NCI-H2196 (cell line): ENCODE measurements around the gene REN.

Experiments
- DNase-seq: peaks from one replicate; lab custom pipeline; 2025; ENCODE audit not compliant: unreplicated experiment; lab: John Stamatoyannopoulos, UW

REN gene

DNA sequence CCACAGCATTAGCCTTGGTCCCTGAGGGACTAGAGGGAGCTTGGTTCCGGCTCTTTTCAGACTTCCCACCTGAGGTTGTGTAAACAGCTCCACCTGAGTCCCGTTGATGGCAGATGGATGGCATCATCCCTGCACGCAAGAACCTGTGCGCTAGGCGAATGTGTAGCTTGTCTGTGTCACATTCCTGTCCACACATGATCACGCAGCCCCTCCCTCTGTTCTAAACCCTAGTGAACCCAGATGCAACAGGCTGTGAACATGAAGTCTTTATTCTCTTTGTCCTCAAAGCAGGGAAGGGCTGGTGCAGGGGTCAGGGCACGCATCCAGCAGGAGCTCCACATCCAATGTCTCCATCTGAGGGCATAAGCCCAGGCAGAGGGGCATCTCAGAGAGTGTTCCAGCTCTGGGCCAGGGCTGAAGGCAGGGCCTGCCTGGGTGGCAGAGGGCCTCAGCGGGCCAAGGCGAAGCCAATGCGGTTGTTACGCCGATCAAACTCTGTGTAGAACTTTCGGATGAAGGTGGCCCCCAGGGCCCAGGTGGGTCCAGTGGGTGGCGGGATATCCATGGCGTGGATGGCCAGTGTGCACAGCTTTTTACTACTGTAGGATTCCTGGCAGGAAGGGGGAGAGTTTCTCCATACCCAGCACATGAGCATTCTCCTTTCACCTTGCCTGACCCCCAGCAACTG is 11.4 kb downstream of the REN start:
- DNase-seq: no peak

DNA sequence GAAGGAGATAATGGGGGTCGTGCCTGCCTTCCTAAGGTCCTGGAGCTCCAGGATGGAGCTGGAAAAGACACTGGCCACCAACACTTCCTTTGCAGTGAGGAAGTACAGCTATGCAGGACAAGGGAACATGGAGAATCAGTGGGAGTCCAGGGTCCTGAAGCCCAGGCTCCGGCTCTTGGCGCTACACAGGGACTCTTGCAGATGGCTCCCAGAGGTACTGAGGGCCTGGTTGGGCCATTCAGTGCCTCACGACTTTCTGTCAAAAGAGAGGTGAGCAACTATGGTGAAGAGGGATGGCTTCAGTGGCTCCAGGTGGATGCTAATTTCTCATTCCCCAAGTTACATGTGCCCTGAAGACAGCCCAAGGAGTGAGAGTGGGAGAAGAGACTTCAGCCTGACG is 12.5 kb downstream of the REN start:
- no peak for DNase-seq

DNA sequence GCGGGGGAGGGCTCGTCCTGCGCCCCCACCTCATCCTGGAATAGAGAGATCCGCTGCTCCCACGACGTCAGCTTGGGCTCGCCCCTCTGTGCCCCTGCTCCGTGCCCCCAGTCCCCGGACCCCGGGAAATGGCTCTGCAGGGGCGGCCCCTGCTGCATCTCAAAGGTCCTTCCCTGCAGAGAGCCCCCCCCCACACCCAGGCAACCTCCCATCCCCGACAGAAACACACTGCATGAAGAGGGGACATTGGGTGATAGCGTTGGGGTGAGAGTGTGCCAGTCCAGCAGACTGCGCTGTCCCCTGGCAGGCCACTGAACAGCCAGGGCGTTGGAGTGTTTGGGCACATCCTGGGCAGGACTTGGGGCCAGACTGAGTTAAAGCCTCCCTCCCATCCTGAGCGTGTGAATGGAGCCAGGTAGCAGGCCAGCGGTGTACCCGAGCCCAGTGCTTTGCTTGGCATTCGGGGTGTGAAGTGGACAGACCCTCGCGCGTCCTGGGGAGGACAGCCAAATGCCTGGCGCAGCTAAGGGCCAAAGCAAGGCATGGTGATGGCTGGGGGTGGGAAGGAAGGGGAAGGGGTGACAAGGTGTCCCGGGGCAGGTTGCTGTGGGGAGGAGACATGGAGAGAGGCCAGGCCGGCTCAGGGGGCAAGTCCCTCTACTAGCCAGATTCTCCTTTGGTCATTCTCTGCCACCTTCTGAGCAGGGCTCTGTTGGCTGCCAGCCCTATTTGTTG is 13.7 kb downstream of the REN start:
- no peak for DNase-seq

DNA sequence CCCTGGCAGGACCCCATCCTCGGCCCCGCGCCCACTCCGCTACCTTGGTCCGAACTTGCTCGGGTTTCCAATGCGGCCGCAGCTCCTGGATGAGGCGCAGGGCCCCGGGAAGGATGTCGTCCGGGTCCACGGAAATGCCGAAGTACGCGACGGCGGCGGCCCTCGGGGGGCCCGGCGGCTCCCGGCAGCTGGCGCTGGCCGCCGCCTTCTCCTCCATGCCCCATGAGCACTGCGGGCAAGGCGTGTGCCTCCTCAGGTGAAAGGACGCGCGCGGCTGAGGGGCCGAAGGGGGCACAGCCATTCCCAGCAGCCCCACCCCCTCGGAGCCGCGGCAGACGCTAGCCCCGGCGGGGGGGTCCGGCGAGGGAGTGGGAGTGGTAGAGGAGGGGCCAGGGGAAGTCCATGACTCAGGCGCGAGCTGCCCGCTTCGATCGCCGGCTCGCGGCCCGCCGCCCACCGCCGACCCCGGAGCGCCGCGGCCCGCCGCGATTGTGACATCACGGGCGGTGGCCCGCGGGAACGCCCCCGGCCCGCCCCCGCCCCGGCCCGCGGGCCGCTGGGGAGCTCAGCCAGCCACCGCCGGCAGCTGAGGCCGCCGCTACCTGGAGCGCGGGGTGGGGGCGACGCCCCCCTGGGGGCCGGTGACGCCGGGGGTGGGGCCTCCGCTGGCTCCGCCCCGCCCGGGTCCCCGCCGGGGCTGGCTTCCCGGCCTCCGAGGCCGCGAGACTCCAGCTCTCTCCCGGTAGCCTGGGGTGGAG is 14.4 kb downstream of the REN start, which contains the start of gene ETNK2:
Gene ETNK2 (minus strand): TSS at position 493 of the 758 bp plus-strand sequence. CDS start 192 bp downstream, at position 301.
- DNase-seq: peak; percentile 69

DNA sequence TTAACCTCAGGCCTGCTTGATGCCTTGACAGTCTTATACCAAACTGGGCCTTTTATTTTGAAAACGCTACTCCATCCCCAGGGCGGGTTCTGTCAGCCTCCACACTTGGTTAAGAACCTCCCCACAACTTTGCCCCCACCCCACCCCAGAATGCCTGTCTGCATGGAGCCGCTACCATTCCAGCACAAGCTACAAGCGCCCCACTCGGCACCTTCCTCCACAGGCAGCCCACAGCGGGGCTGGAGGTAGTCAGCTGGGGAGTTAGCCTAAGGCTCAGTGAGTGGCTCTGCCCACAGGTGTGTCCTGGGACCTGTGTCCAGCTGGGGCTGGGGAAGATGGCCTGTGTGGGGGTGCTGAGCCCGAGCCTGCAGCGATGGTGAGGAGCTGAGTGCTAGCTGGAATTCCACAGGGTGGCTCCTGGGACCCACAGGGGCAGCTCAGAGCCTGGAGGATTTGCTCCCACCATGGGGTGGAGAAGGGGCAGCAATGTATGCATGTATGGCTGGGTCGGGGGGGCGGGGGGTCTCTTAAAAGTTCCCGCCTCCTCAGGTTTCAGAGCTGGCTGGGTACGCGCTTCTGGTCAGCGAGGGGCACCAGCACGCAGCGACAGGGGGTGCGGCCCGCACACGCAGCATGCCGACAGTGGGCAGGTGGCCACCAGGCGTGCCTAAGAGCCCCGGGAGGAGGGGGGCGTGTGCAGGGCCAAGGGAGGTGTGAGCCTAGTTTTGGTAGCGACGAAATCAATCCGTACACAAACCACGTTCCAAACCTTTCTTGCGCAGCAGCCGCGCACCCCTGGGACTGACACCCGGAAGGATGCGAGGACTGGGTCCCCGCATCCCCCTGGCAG is 15.2 kb downstream of the REN start:
- DNase-seq: no peak

DNA sequence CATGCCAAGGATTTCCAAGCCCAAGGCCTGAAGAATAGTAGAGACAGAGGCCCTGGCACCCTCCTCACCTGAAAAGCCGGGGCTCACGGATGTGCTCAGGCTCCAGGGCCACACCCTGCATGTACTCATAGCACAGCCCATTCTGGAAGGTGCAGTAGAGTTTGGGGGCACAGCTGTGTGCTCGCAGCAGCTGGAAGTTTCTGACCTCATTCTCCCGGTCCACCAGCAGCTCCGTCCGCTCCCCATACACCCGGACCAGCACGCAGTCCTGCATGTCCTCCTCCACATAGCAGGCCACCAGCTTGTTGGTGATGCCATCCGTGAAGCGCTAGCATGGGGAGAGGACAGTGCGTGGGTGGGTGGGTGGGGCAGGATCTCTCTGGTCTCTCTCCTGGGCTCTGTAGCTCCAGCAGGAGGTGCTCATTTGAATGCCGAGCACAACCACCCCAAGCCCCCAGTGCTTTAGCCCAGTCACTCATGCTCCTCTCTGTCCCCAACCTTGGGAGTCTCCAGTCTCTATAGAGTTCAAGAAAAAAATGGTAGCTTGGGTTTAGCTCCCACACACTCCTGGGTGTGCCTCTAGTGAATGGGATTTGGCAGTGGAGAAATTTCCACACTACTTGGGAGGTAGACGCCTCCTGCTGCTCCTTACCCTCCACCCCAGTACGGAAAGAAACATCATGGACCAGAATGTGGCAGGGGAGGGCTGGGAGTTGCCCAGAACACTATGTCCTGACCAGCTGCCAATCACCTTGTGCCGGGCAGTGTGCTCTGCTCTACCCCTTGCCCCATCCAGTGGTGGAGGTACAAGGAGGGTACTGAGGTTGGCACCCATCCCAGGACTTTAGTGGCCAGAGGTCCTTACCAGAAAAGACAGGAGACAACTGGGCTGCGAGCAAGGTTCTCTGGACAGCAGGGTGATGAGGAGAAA is 16.2 kb downstream of the REN start:
- DNase-seq: no peak

DNA sequence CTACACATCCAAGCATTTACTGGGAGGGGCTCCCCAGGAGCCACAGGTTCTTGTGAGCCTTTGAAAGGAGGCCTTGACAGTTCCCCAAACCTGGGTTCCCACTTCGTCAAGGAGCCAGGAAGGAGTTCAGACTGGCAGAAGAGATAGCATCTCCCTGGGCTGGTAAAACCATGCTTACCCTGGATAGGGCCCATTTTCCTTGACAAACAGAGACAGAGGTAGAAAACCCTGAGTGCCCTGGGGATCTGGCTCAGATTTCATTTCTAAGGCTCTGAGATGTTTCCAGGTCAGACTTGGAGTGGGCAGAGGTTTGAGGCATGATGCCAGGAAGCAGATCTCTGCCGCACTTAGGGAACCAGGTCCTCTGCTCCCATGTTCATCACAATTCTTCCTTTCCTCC is 17.0 kb downstream of the REN start:
- no peak for DNase-seq

DNA sequence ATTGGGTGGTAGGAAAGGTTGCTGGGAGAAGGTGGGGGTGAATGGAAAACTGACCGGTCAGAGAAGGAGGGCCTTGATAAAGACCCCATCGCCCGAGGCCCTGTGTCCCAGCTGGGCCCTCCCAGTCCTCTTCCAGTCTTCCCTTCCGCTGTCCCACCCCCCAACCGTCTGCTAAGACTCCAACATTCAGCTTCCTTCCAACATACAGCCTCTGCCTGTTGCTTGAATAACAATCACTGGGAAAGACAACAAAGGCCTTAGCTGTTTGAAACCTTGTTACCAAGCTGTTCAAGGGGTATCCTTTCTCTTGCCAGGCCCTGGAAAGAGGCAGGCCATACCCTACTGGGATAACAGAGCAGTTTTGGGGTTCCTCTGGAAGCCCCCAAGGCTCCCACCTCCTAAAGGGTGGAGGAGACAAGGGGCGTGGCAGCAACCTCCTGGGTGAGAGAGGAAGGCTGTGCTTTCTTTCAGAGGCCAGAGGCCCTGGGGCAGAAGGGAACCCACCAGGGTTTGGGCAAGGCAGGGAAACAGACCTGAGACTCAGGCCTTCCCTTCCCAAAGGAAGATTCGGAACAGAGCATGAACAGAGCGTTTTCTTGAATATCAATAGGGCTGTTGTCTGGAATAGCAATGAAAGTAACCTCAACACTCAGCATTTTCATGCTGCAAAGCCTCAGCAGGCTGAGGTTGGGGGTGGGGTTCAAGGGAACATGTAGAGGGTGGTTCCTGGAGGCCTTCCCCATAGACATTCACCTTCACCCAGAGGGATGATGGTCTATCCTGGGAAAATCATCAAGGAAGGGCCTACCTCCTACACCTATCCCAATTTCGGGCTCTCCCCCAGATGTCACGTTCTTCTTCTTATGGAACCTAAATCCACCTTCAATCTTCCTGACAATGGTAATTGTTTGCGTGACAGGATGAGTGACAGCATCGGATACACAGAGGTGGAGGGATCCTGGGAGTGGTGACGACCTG is 18.4 kb downstream of the REN start:
- no peak for DNase-seq

DNA sequence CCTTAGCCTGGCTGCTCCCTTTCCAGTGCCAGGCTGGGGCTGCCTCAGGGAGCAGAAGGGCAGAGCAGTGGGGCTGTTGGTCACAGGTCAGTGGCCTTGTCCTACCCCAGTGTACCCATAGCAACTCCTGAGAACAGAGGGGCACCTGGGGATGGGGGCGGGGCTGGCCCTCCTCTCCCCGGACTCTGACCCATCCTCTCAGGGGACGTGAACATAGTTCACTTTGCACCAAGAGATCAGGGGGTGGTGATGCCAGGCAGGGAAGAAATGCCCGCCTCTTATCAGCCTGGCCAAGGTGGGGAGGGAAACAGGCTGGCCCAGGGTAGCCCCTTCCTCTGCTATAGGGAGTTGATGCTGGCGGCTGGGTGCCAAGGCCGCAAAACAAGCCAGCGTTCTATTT is 19.2 kb downstream of the REN start:
- DNase-seq: no peak

DNA sequence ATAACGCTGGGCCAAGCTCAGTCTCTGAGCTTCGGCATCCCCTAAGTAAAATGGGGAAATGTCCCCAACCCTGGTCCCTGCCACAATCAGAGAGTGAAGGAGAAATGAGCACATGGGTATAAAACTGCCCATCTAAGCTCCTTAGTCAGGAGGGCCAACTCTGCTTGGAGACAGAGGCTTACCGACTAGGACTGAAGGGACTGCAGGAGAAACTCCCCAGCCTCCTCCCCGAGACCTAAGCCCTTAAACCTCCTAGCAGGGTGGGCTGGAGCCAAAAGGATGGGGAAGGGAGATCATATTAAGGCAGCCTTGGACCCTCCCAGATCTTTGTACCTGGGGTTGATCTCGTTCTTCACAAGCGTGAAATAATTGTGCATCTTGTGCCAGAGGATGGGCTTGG is 19.8 kb downstream of the REN start:
- no peak for DNase-seq

DNA sequence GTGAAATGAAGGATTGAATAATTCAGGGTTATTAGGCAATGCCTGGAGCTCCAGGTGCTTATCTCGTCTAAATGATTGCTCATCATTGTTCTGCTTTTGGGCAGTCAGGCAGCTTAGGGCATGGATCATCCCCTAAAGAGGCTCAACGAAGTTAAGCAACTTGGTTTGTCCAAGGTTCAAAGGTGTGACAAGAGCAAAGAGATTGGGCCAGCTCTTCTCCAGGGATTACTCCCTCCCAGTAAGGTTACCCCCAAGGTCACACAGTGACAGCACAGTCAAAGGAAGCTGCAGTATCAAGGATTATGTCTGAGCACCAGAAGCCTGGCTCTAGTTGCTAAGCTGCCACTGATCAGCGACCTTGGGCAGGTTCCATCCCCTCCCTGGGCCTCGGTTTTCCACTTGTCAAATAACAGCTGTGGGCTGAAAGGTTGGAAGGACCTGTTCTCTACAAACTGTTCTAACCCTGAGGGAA is 21.1 kb downstream of the REN start:
- DNase-seq: no peak

DNA sequence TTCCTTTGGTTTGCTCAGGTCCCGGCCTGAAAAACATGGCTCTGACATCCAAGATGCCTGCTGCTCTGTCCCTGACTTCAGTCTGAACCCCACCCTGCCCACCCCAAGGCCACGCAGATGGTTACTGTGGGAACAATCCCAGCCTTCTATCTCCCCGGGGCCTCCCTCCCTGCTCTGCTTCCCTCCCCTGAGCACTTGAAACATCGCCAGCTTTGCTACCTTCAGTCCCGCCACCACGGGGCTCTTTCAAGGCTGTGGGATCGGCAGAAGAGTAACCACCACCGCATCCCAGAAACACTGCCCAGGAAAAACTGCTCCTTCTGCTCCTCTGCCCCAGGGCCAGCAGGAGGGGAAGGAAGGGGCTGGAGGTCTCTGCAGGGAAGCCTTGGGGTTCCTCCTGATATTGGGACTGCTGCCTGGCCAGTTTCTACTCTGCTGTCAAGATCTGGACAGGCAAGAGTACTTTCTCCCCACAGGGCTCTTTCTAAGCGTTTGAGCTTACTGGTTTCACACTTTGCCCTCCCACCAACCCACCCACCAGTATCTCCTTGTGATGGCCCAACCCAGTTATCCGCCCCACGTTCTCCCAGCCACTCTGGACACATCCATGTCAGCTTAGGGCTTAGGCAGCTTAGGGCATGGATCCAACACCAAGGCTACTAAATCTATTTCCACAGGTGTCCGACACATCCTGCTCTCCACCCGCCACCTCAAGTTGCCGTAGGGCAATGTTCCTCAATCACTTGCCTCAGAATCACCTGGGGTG is 22.7 kb downstream of the REN start:
- DNase-seq: no peak

DNA sequence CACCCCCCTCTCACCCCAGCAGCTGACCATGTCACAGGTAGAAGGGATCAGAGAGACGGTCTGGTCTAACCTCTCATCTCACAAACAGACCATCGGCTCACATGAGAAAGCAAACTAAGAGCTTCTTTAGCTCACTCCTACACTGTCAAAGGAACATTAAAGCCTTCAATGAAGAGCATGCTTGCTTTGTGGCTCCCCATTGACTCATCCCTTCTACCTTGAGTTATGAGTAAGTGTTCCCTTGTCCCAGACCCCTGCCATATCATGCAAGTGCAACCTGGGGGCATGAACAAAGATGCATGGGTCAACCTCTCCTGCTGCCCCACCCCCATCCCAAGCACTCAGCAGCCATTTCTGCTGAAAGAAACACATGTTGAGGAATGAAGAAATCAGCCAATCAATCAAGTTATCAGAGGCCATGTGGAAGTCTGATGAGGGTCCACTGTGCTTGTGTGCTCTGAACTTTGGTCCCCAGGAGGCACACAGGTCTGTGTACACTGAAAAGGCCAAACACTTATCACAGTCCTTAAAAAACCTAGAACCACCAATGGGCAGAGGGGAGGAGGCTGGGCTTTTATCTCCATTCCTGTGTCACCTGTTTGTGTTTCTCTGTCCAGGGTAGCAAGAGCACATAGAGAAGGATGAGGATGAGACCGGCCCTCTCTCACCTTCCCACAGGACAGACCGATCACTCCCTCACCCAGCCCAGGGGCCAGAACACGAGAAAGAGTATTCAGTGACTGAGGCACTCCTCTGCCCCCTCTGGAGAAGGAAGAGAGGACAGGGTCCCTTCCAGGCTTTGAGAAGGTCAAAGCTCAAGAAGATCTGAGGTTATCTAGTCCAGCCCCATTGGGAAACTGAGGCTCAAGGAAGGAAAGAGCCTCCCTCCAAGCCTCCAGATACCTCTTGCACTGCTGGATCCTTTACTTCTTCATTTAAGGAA is 23.8 kb downstream of the REN start:
- DNase-seq: no peak

DNA sequence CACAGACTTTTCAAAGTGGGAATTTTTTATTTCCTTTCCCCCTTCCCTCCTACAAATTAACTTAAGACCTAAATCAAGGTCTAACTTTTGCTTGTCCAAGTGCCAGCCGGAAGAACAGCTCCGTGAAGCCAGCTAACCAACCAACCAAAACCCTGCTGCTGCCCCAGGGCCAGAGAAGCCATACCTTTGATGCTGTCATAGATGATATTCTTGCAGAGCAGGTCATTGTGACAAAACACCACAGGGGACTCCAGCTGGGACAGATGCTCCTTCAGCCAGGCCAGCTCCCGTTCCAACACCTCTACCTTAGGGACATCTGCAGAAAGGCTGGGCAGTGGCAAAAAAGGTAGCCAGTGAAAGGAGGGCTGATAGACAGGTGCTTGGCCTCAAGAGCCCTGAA is 25.0 kb downstream of the REN start:
- no peak for DNase-seq

DNA sequence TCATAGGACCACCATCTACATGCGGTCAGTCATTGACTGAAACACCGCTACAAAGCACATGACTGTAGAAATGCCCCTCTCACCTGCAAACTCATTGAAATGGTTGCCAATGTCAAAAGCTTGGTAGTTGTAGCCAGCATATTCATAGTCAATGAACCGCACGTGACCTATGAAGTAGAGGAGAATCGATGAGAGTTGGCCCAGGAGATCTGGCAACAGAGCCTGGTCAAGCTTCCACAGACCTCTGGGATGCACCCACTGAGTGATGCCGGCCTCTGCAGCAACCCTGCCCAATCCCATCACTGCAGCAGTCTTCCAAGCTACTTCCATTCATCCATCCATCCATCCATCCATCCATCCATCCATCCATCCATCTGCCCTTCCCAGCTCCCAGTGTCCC is 26.2 kb downstream of the REN start:
- DNase-seq: no peak

DNA sequence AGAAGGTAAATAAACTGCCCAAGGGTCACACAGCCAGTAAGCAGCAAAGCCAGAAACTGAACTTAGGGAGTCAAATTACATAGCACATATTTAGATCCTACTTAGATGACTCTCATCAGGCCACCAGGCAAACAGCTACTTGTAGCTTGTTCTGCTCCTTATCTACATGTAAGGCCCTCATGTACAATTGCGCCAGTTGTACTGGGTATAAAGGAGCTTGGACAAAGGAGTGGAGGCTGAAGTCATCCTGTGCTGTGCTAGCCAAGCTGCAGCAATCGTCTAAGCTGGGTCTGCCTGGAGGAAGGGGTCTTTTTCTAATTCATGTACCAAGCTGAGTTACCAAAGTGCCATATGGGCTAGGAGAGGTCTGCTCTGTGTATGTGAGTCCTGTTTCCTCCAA is 27.0 kb downstream of the REN start:
- no peak for DNase-seq

DNA sequence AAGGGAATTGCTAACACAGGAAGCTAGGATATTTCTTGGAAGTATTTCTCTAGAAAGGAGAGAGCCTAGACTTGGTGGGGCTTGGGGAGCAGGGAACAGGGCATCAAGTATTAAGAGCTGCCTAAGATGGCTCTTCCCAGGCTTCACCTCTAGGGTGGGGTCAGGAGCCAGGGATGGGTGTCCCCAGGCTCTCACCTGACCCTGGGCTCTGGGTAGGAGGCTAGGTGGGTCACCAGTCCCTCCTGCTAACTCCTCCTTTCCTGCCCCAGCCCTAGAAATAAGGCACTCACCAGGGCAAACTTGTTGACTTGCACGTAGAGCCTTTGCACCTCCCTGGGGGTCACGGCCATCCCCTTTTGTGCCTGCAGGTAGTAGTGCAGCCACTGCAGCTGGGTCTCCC is 29.3 kb downstream of the REN start:
- no peak for DNase-seq
